Fibroblast of the conjunctiva (primary cell): ENCODE measurements around the gene SLC27A4.

Source experiments
- DNase-seq: peaks from one replicate; pipeline ENCODE4 v3.0.0-alpha.2; 2010; ENCODE audit warnings: low read depth

The SLC27A4 gene

GRCh38 chr9:128365525-128365924, 25.2 kb downstream of the SLC27A4 start:
- DNase-seq: no peak

GRCh38 chr9:128369024-128369706, 28.8 kb downstream of the SLC27A4 start:
- DNase-seq: no peak

- DNase-seq: no peak
These were observed 30.0 kb downstream of the SLC27A4 start for GRCh38 chr9:128370367-128370751.

GRCh38 chr9:128370752-128371629, 30.7 kb downstream of the SLC27A4 start, which contains the start of gene URM1:
Gene URM1 (plus strand): TSS chr9:128371374. CDS start chr9:128371381, 7 bp downstream.
- DNase-seq: peak; percentile 84

- DNase-seq: no peak
These were observed 31.3 kb downstream of the SLC27A4 start for GRCh38 chr9:128371630-128372117.

- DNase-seq: no peak
These were observed 31.9 kb downstream of the SLC27A4 start for GRCh38 chr9:128372188-128372641.

- DNase-seq: no peak
These were observed 32.5 kb downstream of the SLC27A4 start for GRCh38 chr9:128372784-128373183.

- no peak for DNase-seq
These were observed 33.9 kb downstream of the SLC27A4 start for GRCh38 chr9:128374221-128374675.

- no peak for DNase-seq
These were observed 35.5 kb downstream of the SLC27A4 start for GRCh38 chr9:128375865-128376264.

- DNase-seq: no peak
These were observed 41.9 kb downstream of the SLC27A4 start for GRCh38 chr9:128382261-128382660.

GRCh38 chr9:128383007-128383753, 42.9 kb downstream of the SLC27A4 start:
- no peak for DNase-seq

- no peak for DNase-seq
These were observed 43.5 kb downstream of the SLC27A4 start for GRCh38 chr9:128383791-128384190.

GRCh38 chr9:128384801-128385495, 44.6 kb downstream of the SLC27A4 start:
- DNase-seq: no peak

- DNase-seq: no peak
These were observed 45.5 kb downstream of the SLC27A4 start for GRCh38 chr9:128385496-128386460.

- DNase-seq: no peak
These were observed 47.8 kb downstream of the SLC27A4 start for GRCh38 chr9:128388150-128388549.

GRCh38 chr9:128389395-128390149, 49.2 kb downstream of the SLC27A4 start:
- DNase-seq: no peak

- no peak for DNase-seq
These were observed 50.0 kb downstream of the SLC27A4 start for GRCh38 chr9:128390150-128390812.

GRCh38 chr9:128390813-128391711, 50.7 kb downstream of the SLC27A4 start:
- DNase-seq: no peak
